ENCODE measurements around the gene TRIM2.
A peak's percentile ranks its signal among the peaks of the same experiment; 100 is the strongest.

TRIM2 gene

GRCh38 chr4:153291562-153291961 is 87.3 kb downstream of the TRIM2 start:
- DNase-seq = no peak

- no peak for DNase-seq
Measured at GRCh38 chr4:153292897-153293741, 88.9 kb downstream of the TRIM2 start.

DNA sequence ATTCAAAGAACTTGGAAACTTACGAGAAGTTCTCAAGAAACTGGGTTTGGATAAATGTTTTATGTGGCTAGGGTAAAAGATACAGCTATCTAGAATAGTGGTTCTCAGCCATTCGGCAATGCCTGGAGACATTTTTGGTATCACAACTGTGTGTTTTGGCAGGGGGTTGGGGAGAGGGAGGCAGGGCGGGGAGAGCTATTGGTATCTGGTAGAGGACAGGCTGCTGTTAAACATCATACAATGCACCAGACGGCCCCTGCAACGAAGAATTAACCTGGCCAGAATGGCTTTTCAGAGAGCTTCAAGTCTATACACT is 89.5 kb downstream of the TRIM2 start:
- DNase-seq = no peak

- no peak for DNase-seq
Measured at GRCh38 chr4:153294631-153295030, 90.4 kb downstream of the TRIM2 start.

DNA sequence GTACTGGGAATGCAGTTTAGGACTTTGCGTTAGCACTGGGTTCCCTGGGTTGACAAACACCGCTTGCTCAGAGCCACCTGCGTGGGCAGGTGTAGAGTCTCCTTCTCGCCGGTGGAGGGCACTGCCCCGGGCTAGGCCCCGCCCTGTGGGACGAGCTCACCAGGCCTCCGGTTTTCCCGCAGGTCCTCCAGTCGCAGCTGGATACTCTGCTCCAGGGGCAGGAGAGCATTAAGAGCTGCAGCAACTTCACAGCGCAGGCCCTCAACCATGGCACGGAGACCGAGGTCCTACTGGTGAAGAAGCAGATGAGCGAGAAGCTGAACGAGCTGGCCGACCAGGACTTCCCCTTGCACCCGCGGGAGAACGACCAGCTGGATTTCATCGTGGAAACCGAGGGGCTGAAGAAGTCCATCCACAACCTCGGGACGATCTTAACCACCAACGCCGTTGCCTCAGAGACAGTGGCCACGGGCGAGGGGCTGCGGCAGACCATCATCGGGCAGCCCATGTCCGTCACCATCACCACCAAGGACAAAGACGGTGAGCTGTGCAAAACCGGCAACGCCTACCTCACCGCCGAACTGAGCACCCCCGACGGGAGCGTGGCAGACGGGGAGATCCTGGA is 91.0 kb downstream of the TRIM2 start:
- no peak for DNase-seq

DNA sequence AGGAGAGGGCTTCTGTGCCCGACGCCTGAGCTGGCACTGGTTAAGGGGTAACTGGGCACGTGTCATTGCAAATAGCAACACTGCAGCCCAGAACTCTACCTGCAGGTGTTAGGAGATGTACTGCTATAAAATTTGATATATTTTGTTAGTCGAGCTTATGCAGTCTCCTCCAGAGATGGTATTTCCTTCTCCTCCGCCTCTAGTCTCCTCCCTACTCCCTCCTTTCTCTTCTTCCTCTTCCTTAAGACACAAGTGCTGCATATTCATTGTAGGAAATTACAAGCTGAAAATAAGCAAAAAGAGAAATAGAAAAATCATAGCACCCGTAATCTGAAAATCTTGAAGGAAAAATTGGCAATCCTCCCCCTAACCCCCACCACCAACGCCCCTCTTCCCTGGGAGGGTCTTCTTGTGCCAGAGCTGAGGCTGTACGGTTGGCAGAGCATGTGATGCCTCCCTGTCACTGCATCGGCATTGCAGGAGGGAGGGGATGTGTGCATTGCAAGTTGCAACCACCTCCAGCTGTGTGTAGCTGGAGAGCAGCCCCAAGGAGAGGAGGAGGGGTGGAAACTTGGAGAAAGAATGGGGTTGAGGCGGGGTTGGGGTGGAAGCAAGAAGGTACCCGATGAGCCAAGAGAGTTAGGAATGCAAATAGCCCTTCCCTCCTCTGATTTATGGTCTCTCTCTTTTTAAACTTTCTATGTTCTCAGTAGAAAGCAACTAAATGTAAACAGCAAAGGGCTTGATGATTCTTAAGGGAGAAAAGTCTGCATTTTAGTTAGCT is 92.0 kb downstream of the TRIM2 start:
- DNase-seq = no peak

DNA sequence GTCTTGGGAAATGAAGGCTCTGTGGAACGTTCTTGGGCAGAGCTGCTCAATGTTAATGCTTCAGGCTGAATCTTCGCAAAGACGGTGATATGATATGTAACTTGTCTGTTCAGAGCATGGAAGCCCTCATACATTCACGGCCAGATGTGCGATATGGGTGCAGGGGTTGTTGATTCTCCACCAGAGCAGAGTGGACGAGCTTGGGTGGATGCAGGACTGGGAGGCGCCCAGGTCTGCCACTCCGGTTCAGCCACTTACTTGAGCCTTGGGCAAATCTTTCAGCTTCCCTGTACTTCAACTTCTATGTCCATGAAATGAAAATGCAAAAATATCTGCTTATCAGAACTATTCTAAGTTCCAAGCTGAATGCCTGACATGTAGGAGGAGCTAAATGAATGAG is 92.9 kb downstream of the TRIM2 start:
- DNase-seq = no peak

DNA sequence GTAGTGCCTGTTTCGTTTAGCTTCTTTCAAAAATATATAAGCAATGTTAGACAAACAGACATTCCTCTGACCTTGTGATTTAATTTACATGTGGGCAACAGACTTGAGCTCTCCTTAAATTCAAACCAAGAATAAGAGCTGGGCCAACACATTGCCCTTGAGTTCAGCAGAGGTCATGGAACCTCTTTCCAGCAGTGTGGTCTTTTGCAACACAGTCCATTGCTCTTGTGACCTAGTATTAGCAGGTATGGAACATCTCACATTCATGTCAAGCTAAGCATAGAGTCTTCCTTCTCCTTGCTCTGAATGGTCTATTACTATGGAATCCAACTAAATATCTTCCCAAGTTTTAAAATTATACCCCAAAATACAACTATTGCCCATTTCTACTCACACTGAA is 106.5 kb downstream of the TRIM2 start:
- DNase-seq = no peak

GRCh38 chr4:153314915-153315314 is 110.7 kb downstream of the TRIM2 start:
- DNase-seq = no peak

- peak; percentile 41 for DNase-seq
Measured at GRCh38 chr4:153318696-153319320, 114.6 kb downstream of the TRIM2 start.

DNA sequence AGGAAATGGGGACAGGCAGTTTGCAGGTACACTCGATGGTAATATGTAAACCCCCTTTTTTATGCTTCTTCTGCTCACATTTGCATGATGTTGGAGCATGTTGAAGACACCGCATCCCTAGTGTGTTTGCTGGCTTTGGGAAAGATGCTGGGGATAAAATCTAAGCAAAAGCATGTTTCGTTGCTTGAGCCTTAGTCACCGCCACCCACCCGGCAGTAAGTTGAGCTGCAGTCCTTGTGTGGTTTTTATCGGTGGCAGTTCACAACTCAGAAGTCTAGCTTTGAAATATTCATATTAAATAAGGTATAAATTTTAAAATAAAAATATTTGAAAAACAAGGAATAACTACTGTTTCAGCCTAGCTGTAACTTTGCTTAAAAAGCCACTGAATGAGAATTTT is 118.5 kb downstream of the TRIM2 start:
- no peak for DNase-seq

DNA sequence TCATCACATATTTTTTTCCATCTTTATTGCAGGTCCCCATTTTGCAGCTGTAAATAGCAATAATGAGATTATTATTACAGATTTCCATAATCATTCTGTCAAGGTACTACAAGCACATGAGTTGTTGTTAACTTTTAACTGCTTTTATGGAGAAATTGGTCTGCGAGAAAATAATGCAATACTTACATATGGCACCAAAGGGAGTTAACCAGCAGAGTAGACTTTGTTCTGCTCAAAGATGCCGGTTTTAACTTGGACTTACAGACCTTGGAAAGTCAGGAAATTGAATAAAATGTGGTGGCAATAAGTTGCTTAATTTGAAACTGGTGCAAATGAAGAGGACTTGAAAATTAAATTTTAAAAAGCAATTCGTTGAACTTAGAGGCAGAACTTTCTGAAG is 119.8 kb downstream of the TRIM2 start:
- no peak for DNase-seq

DNA sequence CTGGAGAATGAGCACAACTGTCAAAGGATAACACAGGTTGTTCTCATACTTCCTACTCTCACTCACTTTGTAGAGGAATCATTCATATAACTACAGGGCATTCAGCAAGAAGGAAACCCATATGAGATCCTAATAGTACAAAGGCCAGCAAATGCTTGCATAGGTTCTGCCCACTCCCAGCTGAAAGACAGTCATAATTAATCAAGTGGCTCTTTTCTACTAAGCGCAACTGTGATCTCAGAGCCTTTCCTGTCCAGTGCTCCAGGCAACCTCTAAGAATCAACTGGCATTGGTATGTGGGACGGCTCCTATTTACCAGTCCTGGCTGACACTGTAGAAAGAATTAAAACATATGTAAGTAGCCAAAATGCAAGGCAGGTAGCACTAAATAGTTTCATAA is 121.3 kb downstream of the TRIM2 start:
- DNase-seq = no peak

DNA sequence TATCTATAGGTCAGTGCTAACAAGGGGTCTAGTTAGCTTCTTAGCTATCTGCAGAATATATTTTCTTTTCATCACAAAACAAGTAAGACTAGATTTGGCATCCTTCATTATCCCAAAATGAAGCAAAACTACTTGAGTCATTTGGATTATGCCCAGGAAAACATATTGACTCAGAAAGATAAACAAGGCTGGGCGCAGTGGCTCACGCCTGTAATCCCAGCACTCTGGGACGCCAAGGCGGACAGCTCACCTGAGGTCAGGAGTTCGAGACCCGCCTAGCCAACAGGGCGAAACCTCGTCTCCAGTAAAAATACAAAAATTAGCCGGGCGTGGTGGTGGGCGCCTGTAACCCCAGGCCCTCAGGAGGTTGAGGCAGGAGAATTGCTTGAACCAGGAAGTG is 122.3 kb downstream of the TRIM2 start:
- DNase-seq = no peak

DNA sequence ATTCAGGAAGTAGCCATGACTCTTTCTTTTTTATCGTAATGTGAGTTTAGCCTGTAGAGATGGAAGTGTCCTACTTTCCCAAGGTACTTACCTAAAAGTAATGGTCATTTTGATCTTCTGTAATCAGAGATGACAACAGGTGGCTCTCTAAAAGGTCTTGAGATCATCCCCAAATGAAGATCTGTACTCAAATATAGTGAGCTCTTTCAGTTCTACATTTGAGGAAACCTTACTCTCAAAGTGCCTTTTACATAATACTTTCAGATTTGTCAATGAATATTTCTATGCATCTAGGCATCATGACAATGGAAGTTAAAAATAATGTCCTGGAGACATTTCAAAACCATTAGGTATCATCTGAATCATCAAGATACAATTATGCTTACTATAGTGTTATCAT is 123.0 kb downstream of the TRIM2 start:
- no peak for DNase-seq

- no peak for DNase-seq
Measured at GRCh38 chr4:153332936-153333335, 128.7 kb downstream of the TRIM2 start.

DNA sequence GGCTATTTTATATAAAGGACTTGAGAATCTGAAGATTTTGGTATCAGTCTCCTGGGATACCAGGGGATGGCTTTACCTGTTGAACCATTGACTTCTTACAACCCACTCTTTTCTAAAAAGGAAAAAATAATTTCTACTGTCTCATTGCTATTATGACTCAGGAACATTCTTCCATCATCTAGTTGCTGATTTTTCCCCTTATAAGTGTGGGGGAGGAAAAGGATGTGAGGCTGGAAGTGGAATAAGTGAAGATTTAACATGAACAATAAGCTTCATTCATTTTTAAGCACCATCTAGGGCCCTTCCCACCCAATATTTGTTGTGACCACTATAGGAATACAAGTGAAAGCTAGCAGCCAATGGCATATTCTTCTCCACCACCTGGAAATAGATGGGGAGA is 129.6 kb downstream of the TRIM2 start:
- DNase-seq = no peak

- DNase-seq = no peak
Measured at GRCh38 chr4:153335665-153336064, 131.4 kb downstream of the TRIM2 start.

- no peak for DNase-seq
Measured at GRCh38 chr4:153337686-153338085, 133.4 kb downstream of the TRIM2 start.

GRCh38 chr4:153341575-153342090 is 137.4 kb downstream of the TRIM2 start:
- no peak for DNase-seq

- DNase-seq = no peak
Measured at GRCh38 chr4:153342751-153343552, 138.7 kb downstream of the TRIM2 start.
